Measurements from ENCODE around the gene PARD3.
"Not testable (repeated sequence)": the region's sequence is repeated elsewhere in the genome, so short reads cannot be mapped to it uniquely, and the experiment has no call there.

The PARD3 gene

GRCh38 chr10:34075254-34075926 is 739.7 kb downstream of the PARD3 start:
- DNase-seq (ENCODE audit: low read depth): no peak

GRCh38 chr10:34074051-34074450 is 741.0 kb downstream of the PARD3 start:
- TF ChIP-seq CTCF (IDR thresholded peaks at IDR 0.05; ENCODE audit: low read depth, low read length, missing control alignments): no peak
- DNase-seq (ENCODE audit: low read depth): no peak

More at GRCh38 chr10:34075254-34075926, 739.7 kb downstream of the PARD3 start:
- no peak overlapping the region for H3K4me3 ChIP-seq (ENCODE audit: low read depth, low read length)
- no peak for TF ChIP-seq CTCF (IDR thresholded peaks at IDR 0.05; ENCODE audit: low read depth, low read length, missing control alignments)
- in situ Hi-C loops (cut with HindIII; ENCODE audit: low sequenced_read_pairs): no loop called here

GRCh38 chr10:34067741-34068140 is 747.4 kb downstream of the PARD3 start:
- DNase-seq (ENCODE audit: low read depth); H3K4me3 ChIP-seq (ENCODE audit: low read depth, low read length); in situ Hi-C loops (cut with HindIII; ENCODE audit: low sequenced_read_pairs): not testable (repeated sequence)

More at GRCh38 chr10:34074051-34074450, 741.0 kb downstream of the PARD3 start:
- in situ Hi-C loops (cut with HindIII; ENCODE audit: low sequenced_read_pairs): no loop called here
- H3K4me3 ChIP-seq (ENCODE audit: low read depth, low read length): no peak overlapping the region

- TF ChIP-seq CTCF (IDR thresholded peaks at IDR 0.05; ENCODE audit: low read depth, low read length, missing control alignments): no peak
These were observed 751.5 kb downstream of the PARD3 start for GRCh38 chr10:34063592-34063991.

GRCh38 chr10:34061841-34062240 is 753.3 kb downstream of the PARD3 start:
- no peak overlapping the region for H3K4me3 ChIP-seq (ENCODE audit: low read depth, low read length)
- TF ChIP-seq CTCF (IDR thresholded peaks at IDR 0.05; ENCODE audit: low read depth, low read length, missing control alignments): no peak
- in situ Hi-C loops (cut with HindIII; ENCODE audit: low sequenced_read_pairs): no loop called here
- DNase-seq (ENCODE audit: low read depth): no peak

More at GRCh38 chr10:34063592-34063991, 751.5 kb downstream of the PARD3 start:
- no peak for DNase-seq (ENCODE audit: low read depth)
- H3K4me3 ChIP-seq (ENCODE audit: low read depth, low read length): no peak overlapping the region
- in situ Hi-C loops (cut with HindIII; ENCODE audit: low sequenced_read_pairs): no loop called here
